Pancreas (tissue), 10 donors: ENCODE results near the gene ITK. TPM values are rescaled to one million over a fixed set of nuclear protein-coding genes. Genes with fewer than 3 reads are reported as not detected.

ENCODE experiments used
- ATAC-seq, 4 donors: fragments of 200-7000 bp; cut with Tn5 transposase; one replicate each; pipeline versions ENCODE4 v1.8.0 to v1.9.1; 2020; ENCODE audit warnings: mild to moderate bottlenecking in 4 of 4, moderate library complexity in 4 of 4
- DNase-seq, 6 donors: peaks; one replicate each; pipeline ENCODE4 v3.0.0-alpha.2; 2020
- FAIRE-seq: peaks from 2 replicates; lab custom pipeline; 2012; peaks lifted over from hg19 to GRCh38; lab: Jason Lieb, UNC
- H3K27ac ChIP-seq, 4 donors: fragments of 200-600 bp; sonication (generic); 1 replicate in 3 of 4; 2 replicates in 1 of 4; pipeline versions ENCODE4 v1.5.0 to v1.8.0; 2020
- H3K27me3 ChIP-seq, 4 donors: fragments of 200-600 bp; one replicate each; pipeline ENCODE4 v1.8.0; 2021
- H3K36me3 ChIP-seq, 3 donors: fragments of 200-600 bp; sonication (generic) in 1 of 3; one replicate each; pipeline versions ENCODE4 v1.5.0 to v1.8.0; 2020 to 2021
- H3K4me1 ChIP-seq, 3 donors: fragments of 200-600 bp; one replicate each; pipeline ENCODE4 v1.8.0; 2021
- H3K4me3 ChIP-seq, 4 donors: fragments of 200-600 bp; sonication (generic) in 2 of 4; one replicate each; pipeline versions ENCODE4 v1.5.0 to v1.8.0; 2020 to 2021
- H3K9me3 ChIP-seq, 4 donors: fragments of 200-600 bp; one replicate each; pipeline ENCODE4 v1.8.0; 2021
- WGBS, 2 donors: extraction: QIAGEN DNeasy Blood & Tissue Kit; methylation state at CpG; one replicate each; pipeline ENCODE4 v1.1.7; 2013; 5-methylcytosine and 5-hydroxymethylcytosine counted together
- intact Hi-C, 3 donors: fragments of 100-400 bp; cut with DNase I; formaldehyde crosslinking; loops; one replicate each; pipeline versions ENCODE4 v1.11.1 to v1.14.2; 2022
- polyA plus RNA-seq, 2 donors: library from polyadenylated mRNA; stranded (reverse); fragments of 200-250 nt; gene quantifications; one replicate each; pipeline ENCODE4 v1.2.3, GENCODE V29; 2013
- total RNA-seq, 6 donors: library from RNA; stranded (reverse); fragmentation: NEBNext Ultra II Directional in 4 of 6; extraction: Animal tissue kit (Norgen Biotek cat#: 25700) in 4 of 6; gene quantifications; one replicate each; pipeline versions ENCODE4 v1.2.1 to v1.2.4, GENCODE V29; 2021 to 2023
- TF ChIP-seq, protein P1 (sequence below), 4 donors: fragments of 200-600 bp; sonication (generic) in 3 of 4; IDR thresholded peaks; one replicate each; pipeline versions ENCODE4 v1.5.0 to v1.8.0; 2021; ENCODE audit warnings: antibody characterized with exemption in 4 of 4
- donor health status: healthy with polysubstance abuse.
- donor health status: DM: no; HTN: no; CAD: no; lungs with moderate emphysema.
- donor health status: DM: no; HTN: no; CAD: no.
- donor health status: control.
- donor health status: control.
- donor health status: Bipolar disorder and iron deficiency.
- donor health status: DM: yes; HTN: yes; CAD: no.
- donor health status: DM: no; HTN: no; CAD: no.
- donor health status: DM: no; HTN: no; CAD: no.
- donor health status: DM: yes; HTN: yes; CAD: no.

The ITK gene
- total and polyA plus RNA-seq, 8 donors = 0.26 to 1.3 (median 0.71) TPM

DNA sequence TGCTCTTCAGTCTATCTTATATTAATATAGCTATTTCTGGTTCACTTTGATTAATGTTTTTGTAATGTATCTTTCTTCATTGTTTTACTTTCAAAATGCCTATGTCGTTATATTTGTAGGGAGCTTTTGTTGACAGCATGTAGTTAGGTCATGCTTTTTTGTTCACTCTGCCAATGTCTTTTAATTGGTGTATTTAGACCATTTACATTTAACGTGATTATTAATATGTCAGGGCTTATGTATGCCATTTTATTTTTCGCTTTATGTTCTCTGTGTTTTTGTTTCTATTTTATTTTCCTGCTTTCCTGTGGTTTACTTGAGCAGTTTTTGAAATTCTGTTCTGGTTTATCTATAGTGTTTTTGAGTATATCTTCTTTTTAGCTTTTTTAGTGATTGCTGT, 25.3 kb upstream of the ITK start:
- FAIRE-seq = no peak
- WGBS, 2 donors = 62 to 74% methylated on average over 3 of the region's 3 CpGs
- no peak for ATAC-seq

DNA sequence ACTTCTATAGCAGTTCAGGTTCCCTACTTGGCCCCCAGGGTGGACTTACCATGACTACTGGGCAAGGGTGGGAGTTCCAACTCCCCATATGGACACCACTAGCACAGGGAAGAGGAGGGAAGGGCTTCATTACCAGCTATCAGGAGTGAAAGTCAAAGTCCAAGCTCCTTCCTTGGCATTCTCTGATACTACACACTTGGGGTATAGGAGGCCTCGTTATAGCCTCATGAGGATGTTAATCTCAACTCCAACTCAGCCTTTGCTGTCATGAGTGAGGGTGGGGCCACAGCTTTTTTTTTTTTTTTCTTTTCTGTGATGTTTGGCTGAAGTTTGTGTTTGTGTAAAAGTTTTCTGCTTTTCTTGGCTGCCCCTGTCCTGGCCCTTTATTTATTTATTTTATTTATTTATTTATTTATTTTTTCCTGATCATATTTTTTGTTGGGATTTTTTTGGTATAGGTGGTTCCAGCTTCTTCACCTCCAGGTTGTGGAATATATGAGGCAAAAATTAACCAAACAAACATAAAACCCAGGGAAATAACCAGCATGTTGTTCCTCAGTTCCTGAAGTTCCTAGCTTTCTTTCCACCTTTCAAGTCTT, 23.2 kb upstream of the ITK start:
- Histone ChIP-seq H3K36me3 (no peaks in the 10 kb centered on the region), H3K4me3 (no peak overlapping the region), H3K27me3 (no peaks in the 10 kb centered on the region), H3K27ac (no peak overlapping the region), H3K4me1 (no peaks in the 10 kb centered on the region), H3K9me3 (no peaks in the 10 kb centered on the region)
- TF ChIP-seq, protein P1, sequence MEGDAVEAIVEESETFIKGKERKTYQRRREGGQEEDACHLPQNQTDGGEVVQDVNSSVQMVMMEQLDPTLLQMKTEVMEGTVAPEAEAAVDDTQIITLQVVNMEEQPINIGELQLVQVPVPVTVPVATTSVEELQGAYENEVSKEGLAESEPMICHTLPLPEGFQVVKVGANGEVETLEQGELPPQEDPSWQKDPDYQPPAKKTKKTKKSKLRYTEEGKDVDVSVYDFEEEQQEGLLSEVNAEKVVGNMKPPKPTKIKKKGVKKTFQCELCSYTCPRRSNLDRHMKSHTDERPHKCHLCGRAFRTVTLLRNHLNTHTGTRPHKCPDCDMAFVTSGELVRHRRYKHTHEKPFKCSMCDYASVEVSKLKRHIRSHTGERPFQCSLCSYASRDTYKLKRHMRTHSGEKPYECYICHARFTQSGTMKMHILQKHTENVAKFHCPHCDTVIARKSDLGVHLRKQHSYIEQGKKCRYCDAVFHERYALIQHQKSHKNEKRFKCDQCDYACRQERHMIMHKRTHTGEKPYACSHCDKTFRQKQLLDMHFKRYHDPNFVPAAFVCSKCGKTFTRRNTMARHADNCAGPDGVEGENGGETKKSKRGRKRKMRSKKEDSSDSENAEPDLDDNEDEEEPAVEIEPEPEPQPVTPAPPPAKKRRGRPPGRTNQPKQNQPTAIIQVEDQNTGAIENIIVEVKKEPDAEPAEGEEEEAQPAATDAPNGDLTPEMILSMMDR (IDR thresholded peaks at IDR 0.05) = no peak
- DNase-seq (no peak), ATAC-seq (no peak), FAIRE-seq (no peak)
- intact Hi-C loops = no loop called here
- 37 to 74% methylated on average over 1 of the region's 1 CpG for WGBS, 2 donors

More for the DNA sequence above, 25.3 kb upstream of the ITK start:
- intact Hi-C loops = no loop called here
- Histone ChIP-seq H3K36me3 (no peaks in the 10 kb centered on the region), H3K9me3 (no peaks in the 10 kb centered on the region), H3K4me1 (no peaks in the 10 kb centered on the region), H3K4me3 (no peak overlapping the region), H3K27ac (no peak overlapping the region), H3K27me3 (peaks cover 0 to 3% (median 0%) of the 10 kb centered on the region in 4 donors)
- DNase-seq = no peak
- TF ChIP-seq, protein P1 (IDR thresholded peaks at IDR 0.05) = no peak

DNA sequence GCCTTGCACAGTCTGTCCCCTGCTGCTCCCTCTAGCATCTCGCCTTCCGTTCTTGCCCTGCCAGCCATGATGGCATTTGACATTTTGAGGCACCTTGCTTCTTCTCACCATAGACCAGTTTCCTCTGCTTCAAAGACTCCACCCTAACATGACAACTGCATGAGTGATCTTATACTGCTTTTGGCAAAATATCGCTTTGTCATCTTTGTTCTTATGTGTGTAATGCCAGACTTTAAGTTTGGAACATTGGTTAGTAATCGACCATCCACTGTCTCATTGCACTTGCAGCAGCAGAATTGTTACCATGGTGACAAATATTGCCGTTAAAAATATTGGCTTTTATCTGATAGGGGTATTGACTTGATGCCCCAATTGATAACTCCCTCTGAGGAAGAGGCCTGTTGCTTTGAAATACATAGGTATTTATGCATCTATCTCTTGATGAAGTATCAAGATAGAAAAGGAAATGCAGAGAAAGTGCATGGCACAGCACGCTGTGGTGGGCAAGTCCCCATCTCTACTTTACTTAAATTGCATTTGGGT, 21.4 kb upstream of the ITK start:
- intact Hi-C loops = no loop called here
- no peak overlapping the region for H3K4me3 ChIP-seq
- ATAC-seq (no peak), FAIRE-seq (no peak), DNase-seq (no peak)
- no peaks in the 10 kb centered on the region for H3K9me3 ChIP-seq
- H3K36me3 ChIP-seq = no peaks in the 10 kb centered on the region
- H3K4me1 ChIP-seq = no peaks in the 10 kb centered on the region
- TF ChIP-seq, protein P1 (IDR thresholded peaks at IDR 0.05) = no peak
- WGBS, 2 donors = 65 to 75% methylated on average over 6 of the region's 6 CpGs
- H3K27ac ChIP-seq = no peak overlapping the region
- H3K27me3 ChIP-seq = no peaks in the 10 kb centered on the region

DNA sequence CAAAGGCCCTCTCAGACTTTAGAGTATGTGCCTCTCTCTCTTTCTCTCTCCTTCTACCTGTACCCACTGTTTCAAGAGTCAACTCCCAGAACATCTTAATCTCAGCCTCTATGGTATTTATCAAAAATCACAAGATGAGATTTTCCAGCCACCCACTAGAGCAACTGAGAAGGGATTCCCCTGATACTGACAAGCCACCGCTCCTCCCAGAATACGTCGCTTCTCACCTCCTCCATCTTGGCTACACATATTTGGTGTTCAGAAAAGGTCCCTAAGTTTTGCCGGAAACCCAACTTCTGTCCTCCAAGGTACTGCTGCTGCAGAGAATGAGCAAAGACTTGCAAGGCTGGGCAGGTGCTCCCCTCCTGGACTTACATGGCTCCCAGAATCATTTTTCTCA, 20.6 kb upstream of the ITK start:
- ATAC-seq (no peak), DNase-seq (no peak), FAIRE-seq (no peak)
- intact Hi-C loops = no loop called here
- TF ChIP-seq, protein P1 (IDR thresholded peaks at IDR 0.05) = no peak
- Histone ChIP-seq H3K27ac (no peak overlapping the region), H3K36me3 (no peaks in the 10 kb centered on the region), H3K9me3 (no peaks in the 10 kb centered on the region), H3K4me3 (no peak overlapping the region), H3K27me3 (no peaks in the 10 kb centered on the region), H3K4me1 (no peaks in the 10 kb centered on the region)
- WGBS, 2 donors = 80 to 86% methylated on average over 4 of the region's 4 CpGs

DNA sequence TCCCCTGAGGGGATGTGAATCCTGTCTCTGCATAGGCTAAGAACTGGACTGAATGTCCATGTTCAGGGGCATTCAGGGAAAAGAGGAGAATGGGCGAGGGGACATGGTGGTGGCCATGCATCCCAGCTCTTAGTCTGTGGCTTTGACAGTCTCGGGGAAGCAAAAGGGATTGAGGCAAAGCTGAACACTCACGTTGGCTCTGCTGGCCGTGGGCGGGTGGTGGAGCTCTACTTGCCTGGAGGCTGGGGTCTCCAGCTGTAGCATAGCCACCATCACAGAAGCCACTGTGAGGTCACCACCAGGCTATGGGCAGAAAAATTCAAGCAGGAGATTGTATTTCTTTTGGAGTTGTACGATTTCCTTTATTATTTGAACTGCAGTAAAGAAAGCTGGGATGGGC, 18.6 kb upstream of the ITK start:
- Histone ChIP-seq H3K4me1 (no peaks in the 10 kb centered on the region), H3K4me3 (no peak overlapping the region), H3K9me3 (no peaks in the 10 kb centered on the region), H3K36me3 (no peaks in the 10 kb centered on the region), H3K27me3 (peaks cover 0 to 4% (median 0%) of the 10 kb centered on the region in 4 donors), H3K27ac (no peak overlapping the region)
- WGBS, 2 donors = 70 to 72% methylated on average over 6 of the region's 6 CpGs
- DNase-seq (no peak), ATAC-seq (no peak), FAIRE-seq (no peak)
- TF ChIP-seq, protein P1 (IDR thresholded peaks at IDR 0.05) = no peak
- intact Hi-C loops = no loop called here
